Measurements from ENCODE around the gene CROT. TPM values are rescaled to one million over a fixed set of nuclear protein-coding genes. Genes with fewer than 3 reads are reported as not detected.

CROT gene
- polyA plus RNA-seq, 1 experiment = 48.3 TPM

DNA sequence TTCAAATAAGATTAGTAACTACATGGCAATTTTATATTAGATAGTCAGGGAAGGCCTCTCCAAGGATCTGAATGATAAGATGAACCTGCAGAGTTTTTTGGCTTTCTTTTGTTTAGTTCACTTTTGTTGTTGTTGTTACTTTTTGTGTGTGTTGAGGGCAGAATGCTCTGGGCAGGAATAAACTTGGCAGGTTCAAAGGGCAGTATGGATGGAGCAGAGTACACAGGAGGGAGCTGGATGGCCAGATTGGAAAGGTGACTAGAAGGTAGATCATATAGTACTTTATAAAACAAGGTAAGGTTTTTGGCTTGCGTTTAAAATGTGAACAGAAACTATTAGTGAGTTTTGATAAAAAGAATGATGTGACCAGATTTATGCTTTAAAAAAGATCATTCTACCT is 17.9 kb downstream of the CROT start:
- DNase-seq (ENCODE audit: low read depth, low spot score) = no peak
- H3K9me3 ChIP-seq (ENCODE audit: control insufficient read depth, insufficient read depth, low read length) = no peaks in the 10 kb centered on the region
- ChIA-PET CTCF (no interaction called here), POLR2A (no interaction called here)
- no peak overlapping the region for H3K27ac ChIP-seq (ENCODE audit: low read depth, low read length)
- H3K27me3 ChIP-seq (ENCODE audit: control insufficient read depth, insufficient read depth, low read length) = no peaks in the 10 kb centered on the region
- TF ChIP-seq, protein P1, sequence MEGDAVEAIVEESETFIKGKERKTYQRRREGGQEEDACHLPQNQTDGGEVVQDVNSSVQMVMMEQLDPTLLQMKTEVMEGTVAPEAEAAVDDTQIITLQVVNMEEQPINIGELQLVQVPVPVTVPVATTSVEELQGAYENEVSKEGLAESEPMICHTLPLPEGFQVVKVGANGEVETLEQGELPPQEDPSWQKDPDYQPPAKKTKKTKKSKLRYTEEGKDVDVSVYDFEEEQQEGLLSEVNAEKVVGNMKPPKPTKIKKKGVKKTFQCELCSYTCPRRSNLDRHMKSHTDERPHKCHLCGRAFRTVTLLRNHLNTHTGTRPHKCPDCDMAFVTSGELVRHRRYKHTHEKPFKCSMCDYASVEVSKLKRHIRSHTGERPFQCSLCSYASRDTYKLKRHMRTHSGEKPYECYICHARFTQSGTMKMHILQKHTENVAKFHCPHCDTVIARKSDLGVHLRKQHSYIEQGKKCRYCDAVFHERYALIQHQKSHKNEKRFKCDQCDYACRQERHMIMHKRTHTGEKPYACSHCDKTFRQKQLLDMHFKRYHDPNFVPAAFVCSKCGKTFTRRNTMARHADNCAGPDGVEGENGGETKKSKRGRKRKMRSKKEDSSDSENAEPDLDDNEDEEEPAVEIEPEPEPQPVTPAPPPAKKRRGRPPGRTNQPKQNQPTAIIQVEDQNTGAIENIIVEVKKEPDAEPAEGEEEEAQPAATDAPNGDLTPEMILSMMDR (IDR thresholded peaks at IDR 0.05; ENCODE audit: low read depth, low read length) = no peak
- H3K4me3 ChIP-seq (ENCODE audit: low read depth, low read length) = no peak overlapping the region

DNA sequence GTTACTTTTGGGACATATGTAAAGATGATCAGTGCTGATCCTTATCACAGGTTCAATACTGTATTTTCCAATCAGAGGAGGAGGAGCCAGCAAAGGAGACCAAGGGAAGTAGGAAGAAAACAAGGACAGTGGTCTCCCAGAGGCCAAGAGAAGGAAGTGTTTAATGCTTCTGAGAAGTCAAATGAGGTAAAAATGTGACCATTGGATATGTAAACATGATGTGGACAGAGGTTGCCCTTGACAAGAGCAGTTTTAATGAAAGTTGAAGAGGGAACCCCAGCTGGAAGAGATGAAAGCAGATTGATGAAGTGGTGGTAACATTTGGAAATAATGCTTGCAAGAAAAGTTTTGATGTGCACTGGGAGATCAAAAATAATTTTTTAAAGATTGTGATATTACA is 18.8 kb downstream of the CROT start:
- no peak for DNase-seq (ENCODE audit: low read depth, low spot score)
- Histone ChIP-seq H3K9me3 (ENCODE audit: control insufficient read depth, insufficient read depth, low read length) (no peaks in the 10 kb centered on the region), H3K4me3 (ENCODE audit: low read depth, low read length) (no peak overlapping the region), H3K27ac (ENCODE audit: low read depth, low read length) (no peak overlapping the region), H3K27me3 (ENCODE audit: control insufficient read depth, insufficient read depth, low read length) (no peaks in the 10 kb centered on the region)
- POLR2A ChIA-PET = interaction anchor here (0.8 kb wide), 1 partner anchor 297 kb away, joined by 3 read pairs; no protein-coding TSS in a partner anchor
- TF ChIP-seq, protein P1 (IDR thresholded peaks at IDR 0.05; ENCODE audit: low read depth, low read length) = no peak
- CTCF ChIA-PET = no interaction called here

DNA sequence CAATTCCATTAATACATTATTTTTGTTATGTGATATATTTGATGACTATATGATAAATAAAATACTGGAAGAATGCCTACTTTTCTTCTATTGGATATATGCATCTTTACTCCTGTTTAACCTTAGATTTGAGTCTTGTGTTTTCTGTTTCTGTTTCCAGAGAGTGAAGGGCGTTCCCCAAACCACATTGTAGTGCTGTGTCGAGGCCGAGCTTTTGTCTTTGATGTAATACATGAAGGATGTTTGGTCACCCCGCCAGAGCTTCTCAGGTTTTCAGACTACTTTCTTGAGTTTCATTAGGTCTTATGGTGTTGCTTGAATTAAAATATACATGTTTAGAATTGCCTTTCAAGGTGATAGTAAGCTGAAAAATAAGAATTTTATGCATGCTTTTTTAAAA is 23.8 kb downstream of the CROT start:
- TF ChIP-seq, protein P1 (IDR thresholded peaks at IDR 0.05; ENCODE audit: low read depth, low read length) = no peak
- Histone ChIP-seq H3K27ac (ENCODE audit: low read depth, low read length) (no peak overlapping the region), H3K4me3 (ENCODE audit: low read depth, low read length) (no peak overlapping the region), H3K9me3 (ENCODE audit: control insufficient read depth, insufficient read depth, low read length) (no peaks in the 10 kb centered on the region), H3K27me3 (ENCODE audit: control insufficient read depth, insufficient read depth, low read length) (no peaks in the 10 kb centered on the region)
- CTCF ChIA-PET = interaction anchor here (1.0 to 1.2 kb wide), 2 partner anchors 30 to 47 kb away, joined by 3 read pairs; no protein-coding TSS in a partner anchor
- no peak for DNase-seq (ENCODE audit: low read depth, low spot score)
- POLR2A ChIA-PET = no interaction called here

DNA sequence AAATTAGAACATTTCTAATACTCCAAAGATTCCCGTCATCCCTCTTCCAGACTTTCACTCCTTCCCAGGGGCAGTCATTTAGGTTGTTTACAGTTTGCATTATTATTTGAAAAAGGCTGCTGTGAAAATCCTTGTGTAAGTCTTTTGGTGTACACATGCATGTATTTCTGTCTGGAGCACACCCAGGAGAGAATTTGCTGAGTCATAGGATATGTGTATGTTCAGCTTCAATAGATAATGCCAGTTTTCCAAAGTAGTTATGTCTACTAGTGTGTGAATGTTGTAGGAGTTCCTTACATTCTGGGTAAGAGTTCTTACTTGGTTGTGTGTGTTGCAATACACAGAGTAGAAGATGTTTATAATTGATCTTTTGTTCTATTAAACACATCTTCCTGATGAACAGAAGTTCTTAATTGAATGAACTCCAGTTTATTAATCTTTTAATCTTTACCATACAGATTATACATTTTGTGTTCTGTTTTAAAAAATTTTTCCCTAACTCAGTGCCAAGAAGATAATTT is 25.3 kb downstream of the CROT start:
- POLR2A ChIA-PET = no interaction called here
- Histone ChIP-seq H3K4me3 (ENCODE audit: low read depth, low read length) (no peak overlapping the region), H3K9me3 (ENCODE audit: control insufficient read depth, insufficient read depth, low read length) (no peaks in the 10 kb centered on the region), H3K27ac (ENCODE audit: low read depth, low read length) (no peak overlapping the region), H3K27me3 (ENCODE audit: control insufficient read depth, insufficient read depth, low read length) (no peaks in the 10 kb centered on the region)
- peak; percentile 42 for DNase-seq (ENCODE audit: low read depth, low spot score)
- CTCF ChIA-PET = no interaction called here
- TF ChIP-seq, protein P1 (IDR thresholded peaks at IDR 0.05; ENCODE audit: low read depth, low read length) = no peak

DNA sequence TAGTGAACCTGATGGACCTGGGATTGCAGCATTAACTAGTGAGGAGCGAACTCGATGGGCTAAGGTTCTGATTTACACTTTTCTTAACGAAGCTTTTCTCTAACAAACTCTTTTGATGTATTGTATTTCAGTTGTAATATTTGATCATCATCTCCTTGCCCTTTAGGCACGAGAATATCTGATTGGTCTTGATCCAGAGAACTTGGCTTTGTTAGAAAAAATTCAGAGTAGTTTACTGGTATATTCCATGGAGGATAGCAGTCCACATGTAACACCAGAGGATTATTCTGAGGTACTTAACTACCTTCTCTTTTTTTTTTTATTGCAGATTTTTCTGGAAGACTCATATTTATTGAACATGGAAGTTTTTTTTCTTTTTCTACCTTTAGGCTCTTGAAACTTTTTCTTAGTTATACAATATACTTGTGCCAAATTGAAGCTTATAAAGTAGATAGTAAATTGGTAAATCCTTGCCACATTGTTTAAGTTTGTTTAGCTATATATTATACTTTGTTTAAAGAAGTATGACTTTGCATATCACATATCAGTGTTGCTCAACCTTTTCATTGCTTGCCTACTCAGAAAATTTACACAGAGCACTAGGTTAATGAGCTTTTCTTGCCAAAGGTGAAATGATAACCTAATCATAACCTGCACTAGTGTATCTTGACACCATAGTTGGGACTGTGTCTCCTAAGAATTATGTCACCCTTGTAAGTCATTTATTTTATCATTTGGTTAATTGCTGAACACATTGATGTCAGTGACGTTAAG is 30.4 kb downstream of the CROT start:
- Histone ChIP-seq H3K27me3 (ENCODE audit: control insufficient read depth, insufficient read depth, low read length) (no peaks in the 10 kb centered on the region), H3K9me3 (ENCODE audit: control insufficient read depth, insufficient read depth, low read length) (no peaks in the 10 kb centered on the region), H3K4me3 (ENCODE audit: low read depth, low read length) (no peak overlapping the region), H3K27ac (ENCODE audit: low read depth, low read length) (no peak overlapping the region)
- POLR2A ChIA-PET = interaction anchor here (0.9 kb wide), 3 partner anchors 23 to 59 kb away, joined by 4 to 6 read pairs (median 5); no protein-coding TSS in a partner anchor
- TF ChIP-seq, protein P1 (IDR thresholded peaks at IDR 0.05; ENCODE audit: low read depth, low read length) = no peak
- CTCF ChIA-PET = interaction anchor here (0.6 to 0.7 kb wide), 2 partner anchors 63 to 428 kb away, joined by 6 to 7 read pairs; no protein-coding TSS in a partner anchor
- no peak for DNase-seq (ENCODE audit: low read depth, low spot score)
